SIG-M5 (cell line): ENCODE data around the gene CDYL2.
"Not testable (repeated sequence)": the region's sequence is repeated elsewhere in the genome, so short reads cannot be mapped to it uniquely, and the experiment has no call there.

Experiments used
- DNase-seq: peaks from one replicate; lab custom pipeline; 2025; lab: John Stamatoyannopoulos, UW

CDYL2 gene

GRCh38 chr16:80807906-80808305 lies 3.5 kb upstream of the CDYL2 start:
- DNase-seq, result no peak

- no peak for DNase-seq
Measured at GRCh38 chr16:80806927-80807340, 2.5 kb upstream of the CDYL2 start.

DNA sequence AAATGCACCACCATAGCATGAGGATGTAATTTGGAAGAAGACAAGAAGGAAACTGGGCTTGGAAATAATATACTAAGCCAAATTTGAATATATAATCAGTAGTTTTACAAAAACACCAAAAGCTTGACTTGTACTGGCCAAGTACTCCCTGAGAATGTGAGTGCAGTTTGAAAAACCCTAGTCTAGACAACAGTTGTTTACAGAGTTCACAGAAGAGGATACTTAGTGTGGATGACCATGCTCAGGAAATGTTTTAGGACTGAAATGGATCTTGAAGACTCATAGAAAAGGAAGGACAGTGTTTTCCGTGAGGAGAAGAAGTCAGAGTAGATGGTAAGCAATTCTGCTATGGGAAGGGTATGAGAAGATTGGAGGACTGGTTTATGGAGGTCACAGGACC lies 1.9 kb upstream of the CDYL2 start:
- no peak for DNase-seq

DNA sequence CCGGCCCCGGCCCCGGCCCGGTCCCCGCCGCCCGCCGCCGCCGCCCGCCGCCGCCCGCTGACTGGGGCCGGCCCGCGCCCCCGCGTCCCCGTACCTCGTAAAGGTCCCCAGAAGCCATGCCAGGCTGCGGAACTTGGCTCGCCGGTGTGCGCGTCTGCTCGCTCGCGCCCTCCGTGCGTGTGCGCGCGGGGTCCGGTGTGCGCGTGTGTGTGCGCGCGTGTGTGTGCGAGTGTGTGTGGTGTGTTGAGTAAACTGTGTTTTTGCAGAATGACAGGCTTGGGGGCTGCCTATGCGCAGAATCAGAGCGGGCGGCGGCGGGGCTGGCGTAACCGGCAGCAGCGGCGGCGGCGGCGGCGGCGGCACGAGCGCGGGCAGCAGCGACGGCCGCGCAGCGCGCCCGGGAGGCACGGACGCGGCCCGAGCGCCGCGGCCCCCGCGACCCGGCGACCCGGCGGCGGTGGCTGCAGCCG lies 307 bp downstream of the CDYL2 start:
- no peak for DNase-seq

GRCh38 chr16:80803339-80804055 lies 901 bp downstream of the CDYL2 start:
- no peak for DNase-seq

GRCh38 chr16:80802902-80803301 lies 1.5 kb downstream of the CDYL2 start:
- DNase-seq, result no peak

DNA sequence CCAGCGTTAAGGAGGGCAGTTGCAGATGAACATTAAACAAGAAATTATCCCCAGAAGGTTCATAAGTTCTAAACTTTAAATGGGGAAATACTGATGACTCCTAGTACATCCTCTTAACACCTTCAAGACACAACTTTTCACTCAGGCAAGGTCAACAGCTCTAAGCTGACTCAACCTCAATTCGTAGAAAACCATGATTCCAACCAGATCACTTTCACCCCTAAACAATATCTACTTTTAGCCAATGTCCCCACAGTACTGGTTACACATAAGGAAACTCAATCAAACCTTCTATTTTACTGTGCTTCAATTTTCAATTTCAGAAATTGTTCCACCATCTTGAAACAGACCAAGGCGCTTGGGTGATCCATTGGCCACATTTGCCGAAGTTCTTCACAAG lies 2.3 kb downstream of the CDYL2 start:
- no peak for DNase-seq

- no peak for DNase-seq
Measured at GRCh38 chr16:80794071-80794470, 10.3 kb downstream of the CDYL2 start.

DNA sequence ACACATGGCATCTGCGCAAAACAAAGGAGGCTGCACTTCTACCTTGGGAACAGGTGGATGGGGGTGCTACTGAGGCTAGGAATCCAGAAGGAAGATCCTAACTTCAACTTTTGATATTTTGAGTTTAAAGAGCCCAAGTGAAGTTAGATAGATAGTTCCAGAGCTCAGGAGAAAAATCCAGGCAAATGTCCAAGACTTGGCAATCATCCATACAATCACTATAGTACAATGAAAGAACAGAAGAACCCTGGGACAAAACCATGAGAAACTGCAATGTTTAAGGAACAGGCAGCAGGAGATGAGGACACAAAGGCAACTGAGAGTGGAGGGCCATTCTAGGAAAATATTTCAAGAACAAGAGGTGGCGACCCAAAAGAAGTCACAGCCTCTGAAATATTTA lies 12.4 kb downstream of the CDYL2 start:
- no peak for DNase-seq

GRCh38 chr16:80791411-80791810 lies 13.0 kb downstream of the CDYL2 start:
- DNase-seq, result no peak

DNA sequence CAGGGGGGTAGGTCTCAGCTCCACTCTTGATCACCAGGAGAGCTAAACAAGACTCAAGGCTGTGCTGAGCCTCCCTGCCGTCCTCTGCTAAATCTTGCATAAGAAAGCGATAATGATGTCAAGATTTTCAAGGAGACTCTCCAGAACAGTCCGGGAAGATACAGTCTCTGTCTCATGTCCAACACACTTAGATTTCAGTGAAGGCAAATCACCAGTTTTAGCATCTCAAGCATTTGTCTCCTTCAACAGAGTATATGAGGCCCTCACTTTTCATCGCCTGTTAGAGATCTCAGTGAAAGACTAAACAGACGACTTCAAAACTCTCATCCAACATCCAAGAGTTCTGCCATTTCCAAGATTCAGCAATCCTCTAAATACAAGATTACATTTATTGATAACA lies 13.6 kb downstream of the CDYL2 start:
- DNase-seq, result no peak

DNA sequence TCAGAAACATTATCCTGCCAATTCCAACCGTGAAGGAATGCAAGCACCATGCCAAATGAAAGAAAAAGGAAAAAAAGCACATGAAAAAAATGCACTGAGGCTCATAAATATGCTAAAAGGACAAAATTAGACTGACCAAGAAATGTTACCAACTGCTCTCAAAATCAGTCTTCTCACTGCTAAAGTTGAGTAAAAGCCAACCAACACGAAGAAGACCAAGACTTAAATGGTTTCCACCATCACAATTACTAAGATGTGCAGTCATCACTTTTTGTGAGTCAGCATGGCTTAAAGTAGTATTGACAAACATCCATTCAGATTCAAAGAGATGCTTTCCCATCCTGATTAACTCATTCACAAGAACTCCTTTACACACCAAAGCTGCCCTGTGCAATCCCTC lies 16.4 kb downstream of the CDYL2 start:
- DNase-seq, result no peak

DNA sequence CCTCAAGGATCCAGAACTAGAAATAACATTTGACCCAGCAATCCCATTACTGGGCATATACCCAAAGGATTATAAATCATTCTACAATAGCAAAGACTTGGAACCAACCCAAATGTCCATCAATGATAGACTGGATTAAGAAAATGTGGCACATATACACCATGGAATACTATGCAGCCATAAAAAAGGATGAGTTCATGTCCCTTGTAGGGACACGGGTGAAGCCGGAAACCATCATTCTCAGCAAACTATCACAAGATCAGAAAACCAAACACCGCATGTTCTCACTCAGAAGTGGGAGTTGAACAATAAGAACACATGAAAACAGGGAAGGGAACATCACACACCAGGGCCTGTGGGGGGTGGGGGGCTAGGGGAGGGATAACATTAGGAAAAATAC lies 17.8 kb downstream of the CDYL2 start:
- DNase-seq, result not testable (repeated sequence)

DNA sequence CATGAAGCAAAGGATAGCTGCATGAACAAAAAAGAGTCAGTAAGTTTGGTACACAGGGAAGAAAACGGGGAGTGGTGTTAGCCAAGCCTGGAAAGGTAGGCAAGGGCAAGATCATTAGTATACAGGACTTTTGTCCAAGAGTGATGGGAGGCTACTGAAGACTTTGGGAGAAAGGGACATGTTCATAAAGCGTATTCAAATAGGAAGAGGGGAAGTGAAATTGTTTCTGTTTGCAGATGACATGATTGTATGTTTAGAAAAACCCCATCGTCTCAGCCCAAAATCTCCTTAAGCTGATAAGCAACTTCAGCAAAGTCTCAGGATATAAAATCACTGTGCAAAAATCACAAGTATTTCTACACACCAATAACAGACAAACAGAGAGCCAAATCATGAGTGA lies 19.4 kb downstream of the CDYL2 start:
- no peak for DNase-seq

- no peak for DNase-seq
Measured at GRCh38 chr16:80778703-80779102, 25.7 kb downstream of the CDYL2 start.

DNA sequence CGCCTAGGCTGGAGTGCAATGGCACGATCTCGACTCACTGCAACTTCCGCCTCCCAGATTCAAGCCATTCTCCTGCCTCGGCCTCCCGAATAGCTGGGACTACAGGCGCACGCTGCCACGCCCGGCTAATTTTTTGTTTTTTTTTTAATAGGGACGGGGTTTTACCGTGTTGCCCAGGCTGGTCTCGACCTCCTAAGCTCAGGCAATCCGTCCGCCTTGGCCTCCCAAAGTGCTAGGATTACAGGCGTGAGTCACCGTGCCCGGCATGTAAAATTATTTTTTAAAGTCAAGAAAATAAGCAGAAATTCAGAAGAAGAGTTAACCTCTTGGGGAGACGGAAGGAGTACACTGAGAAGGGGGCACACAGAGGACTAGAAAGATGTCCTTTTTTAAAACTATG lies 27.5 kb downstream of the CDYL2 start:
- DNase-seq, result no peak

- DNase-seq, result no peak
Measured at GRCh38 chr16:80775450-80775849, 28.9 kb downstream of the CDYL2 start.

- DNase-seq, result no peak
Measured at GRCh38 chr16:80766798-80767197, 37.6 kb downstream of the CDYL2 start.

DNA sequence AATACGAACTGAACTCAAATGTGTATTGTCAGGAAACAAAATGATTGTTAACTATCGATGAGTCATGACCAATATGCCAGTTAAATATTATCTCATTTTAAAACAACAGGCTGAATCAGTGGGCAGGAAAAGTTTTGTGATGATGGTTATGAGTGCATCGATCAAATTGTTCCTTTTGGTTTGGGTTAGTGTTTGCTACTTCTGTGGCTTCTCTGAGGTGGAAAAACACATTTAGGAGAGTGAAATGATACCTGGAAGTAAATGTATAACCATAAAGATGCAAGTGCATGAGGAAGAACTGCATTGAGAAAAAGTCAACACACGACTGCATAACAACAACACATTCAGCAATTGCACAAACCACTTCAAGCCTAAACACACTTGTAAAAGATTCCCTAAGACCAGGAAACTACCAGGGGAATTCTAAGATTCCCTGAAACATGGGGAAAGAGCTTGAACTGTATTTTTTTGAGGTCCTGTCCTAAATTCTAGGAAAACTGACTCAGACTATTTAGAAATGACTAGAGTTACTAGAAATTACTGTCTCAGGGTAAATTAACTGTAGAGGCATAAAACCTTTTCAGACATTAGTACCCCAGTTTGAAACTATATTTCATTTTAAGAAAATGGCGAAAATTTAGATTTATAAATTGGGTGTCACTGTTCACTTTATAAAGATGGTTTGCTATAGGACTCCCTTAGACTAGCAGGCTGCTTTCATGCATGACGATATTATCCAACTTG lies 44.8 kb downstream of the CDYL2 start:
- DNase-seq, result no peak

GRCh38 chr16:80754476-80754875 lies 49.9 kb downstream of the CDYL2 start:
- no peak for DNase-seq

DNA sequence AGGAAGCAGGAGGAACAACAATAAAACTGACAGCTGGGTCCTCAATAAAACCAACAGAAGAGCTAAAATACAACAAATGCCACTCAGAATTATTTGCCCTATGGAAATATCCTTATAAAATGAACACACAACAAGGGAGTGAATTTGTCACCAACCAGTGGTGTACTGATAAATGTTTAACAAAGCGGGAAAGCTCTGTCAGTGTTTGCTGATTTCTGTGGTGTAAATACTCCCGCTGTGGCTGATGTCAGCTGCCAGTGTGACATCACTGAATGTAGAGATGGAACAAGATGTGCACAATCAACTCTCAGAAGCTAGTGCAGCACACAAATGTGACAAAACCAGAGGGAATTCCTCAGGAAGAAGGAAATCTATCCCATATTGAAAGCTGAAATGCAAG lies 51.9 kb downstream of the CDYL2 start:
- no peak for DNase-seq

DNA sequence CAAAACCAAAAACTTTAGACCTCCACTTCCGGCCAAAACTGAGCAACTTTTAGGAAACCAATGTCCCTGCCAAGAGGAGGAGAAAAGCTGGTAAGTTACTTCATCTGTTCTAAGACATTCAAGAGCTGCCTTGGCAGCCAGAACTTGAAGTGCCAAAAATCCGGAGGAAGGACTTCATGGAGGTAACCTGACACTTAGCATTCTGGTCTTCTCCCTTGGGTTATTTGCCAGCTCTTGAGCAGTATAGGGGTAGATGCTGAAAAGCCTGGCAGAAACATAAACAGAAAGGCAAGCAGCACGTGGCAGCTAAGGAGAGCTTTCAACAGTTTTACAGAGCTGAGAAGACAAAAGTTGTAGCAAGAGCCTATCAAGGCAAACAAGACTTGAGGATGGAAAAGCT lies 53.2 kb downstream of the CDYL2 start:
- DNase-seq, result no peak

GRCh38 chr16:80746231-80746630 lies 58.2 kb downstream of the CDYL2 start:
- DNase-seq, result no peak

DNA sequence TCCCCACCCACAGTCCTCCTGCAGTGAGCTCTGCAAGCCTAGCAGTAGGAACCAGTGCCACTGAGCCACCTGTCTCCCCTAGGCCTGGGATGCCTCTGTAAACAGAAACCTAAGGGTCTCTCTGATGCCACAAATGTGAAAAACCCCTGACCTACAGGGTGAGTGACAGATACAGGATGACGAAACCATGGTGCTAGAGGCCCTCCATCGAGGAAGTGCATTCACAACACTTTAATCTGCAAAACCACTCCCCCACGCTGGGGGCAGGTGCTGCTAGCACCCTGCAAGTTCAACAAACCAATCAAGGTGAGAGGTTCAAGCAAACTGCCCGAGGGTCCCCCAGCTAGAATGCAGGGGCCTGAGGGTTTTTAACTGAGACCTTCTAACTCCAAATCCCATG lies 59.5 kb downstream of the CDYL2 start:
- DNase-seq, result no peak
